ENCODE results near the gene PKP3. TPM values are rescaled to one million over a fixed set of nuclear protein-coding genes. Genes with fewer than 3 reads are reported as not detected.

Gene PKP3
- total and polyA plus RNA-seq, 8 donors = 26.3 to 356 (median 80.8) TPM

DNA sequence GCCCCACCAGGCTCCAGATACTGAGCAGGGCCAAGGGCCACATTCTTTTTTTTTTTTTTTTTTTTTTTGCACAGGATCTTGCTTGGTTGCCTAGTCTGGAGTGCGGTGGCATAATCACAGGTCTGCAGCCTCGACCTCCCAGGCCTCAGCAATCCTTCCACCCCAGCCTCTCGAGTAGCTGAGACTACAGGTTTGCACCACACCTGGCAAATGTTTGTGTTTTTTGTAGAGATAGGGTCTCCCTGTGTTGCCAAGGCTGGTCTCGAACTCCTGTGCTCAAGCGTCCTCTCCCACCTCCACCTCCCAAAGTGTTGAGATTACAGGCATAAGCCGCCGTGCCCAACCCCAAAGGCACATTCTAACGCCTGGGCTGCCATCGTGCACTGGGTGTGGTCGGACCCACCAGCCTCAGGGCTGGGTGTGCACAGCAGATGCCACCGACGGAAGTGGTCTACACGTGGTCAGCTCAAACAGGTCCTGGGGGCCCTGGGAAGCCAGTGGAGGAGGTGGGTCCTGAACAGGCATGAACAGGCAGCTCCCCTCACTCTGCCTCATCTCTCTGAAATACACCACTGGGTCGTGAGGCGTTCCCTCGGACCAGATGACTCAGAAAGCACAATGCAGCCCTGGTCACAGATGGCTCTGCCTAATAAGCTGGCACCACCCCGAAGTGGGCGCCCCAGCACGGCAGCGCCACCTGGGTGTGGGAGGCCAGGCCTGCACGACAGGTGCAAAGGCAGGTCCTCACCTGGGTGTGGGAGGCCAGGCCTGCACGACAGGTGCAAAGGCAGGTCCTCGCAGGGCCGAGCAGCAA is 29.9 kb upstream of the PKP3 start:
- 49 to 74% (median 61%) methylated on average over 22 to 24 of the region's 24 CpGs for WGBS, 5 donors
- peak in 1 of 3 donors; percentile 41 for TF ChIP-seq POLR2AphosphoS5 (IDR thresholded peaks at IDR 0.05)
- TF ChIP-seq, protein P1, sequence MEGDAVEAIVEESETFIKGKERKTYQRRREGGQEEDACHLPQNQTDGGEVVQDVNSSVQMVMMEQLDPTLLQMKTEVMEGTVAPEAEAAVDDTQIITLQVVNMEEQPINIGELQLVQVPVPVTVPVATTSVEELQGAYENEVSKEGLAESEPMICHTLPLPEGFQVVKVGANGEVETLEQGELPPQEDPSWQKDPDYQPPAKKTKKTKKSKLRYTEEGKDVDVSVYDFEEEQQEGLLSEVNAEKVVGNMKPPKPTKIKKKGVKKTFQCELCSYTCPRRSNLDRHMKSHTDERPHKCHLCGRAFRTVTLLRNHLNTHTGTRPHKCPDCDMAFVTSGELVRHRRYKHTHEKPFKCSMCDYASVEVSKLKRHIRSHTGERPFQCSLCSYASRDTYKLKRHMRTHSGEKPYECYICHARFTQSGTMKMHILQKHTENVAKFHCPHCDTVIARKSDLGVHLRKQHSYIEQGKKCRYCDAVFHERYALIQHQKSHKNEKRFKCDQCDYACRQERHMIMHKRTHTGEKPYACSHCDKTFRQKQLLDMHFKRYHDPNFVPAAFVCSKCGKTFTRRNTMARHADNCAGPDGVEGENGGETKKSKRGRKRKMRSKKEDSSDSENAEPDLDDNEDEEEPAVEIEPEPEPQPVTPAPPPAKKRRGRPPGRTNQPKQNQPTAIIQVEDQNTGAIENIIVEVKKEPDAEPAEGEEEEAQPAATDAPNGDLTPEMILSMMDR (IDR thresholded peaks at IDR 0.05) = peak in 3 of 7 experiments; percentile 7 to 60 (median 21)
- no peak for TF ChIP-seq POLR2A (IDR thresholded peaks at IDR 0.05)
- H3K27me3 ChIP-seq = peaks cover 8 to 58% (median 37%) of the 10 kb centered on the region in 3 donors
- no peak overlapping the region for H3K4me3 ChIP-seq
- peak; percentile 74 to 78 for DNase-seq
- no peaks in the 10 kb centered on the region for H3K36me3 ChIP-seq
- no peak overlapping the region for H3K27ac ChIP-seq
- peaks cover 0 to 10% (median 8%) of the 10 kb centered on the region in 4 donors for H3K9me3 ChIP-seq
- peaks cover 9 to 16% (median 11%) of the 10 kb centered on the region in 4 donors for H3K4me1 ChIP-seq
- intact Hi-C loops (cut with DNase I; ENCODE audit: low total_unique reads) = no loop called here

DNA sequence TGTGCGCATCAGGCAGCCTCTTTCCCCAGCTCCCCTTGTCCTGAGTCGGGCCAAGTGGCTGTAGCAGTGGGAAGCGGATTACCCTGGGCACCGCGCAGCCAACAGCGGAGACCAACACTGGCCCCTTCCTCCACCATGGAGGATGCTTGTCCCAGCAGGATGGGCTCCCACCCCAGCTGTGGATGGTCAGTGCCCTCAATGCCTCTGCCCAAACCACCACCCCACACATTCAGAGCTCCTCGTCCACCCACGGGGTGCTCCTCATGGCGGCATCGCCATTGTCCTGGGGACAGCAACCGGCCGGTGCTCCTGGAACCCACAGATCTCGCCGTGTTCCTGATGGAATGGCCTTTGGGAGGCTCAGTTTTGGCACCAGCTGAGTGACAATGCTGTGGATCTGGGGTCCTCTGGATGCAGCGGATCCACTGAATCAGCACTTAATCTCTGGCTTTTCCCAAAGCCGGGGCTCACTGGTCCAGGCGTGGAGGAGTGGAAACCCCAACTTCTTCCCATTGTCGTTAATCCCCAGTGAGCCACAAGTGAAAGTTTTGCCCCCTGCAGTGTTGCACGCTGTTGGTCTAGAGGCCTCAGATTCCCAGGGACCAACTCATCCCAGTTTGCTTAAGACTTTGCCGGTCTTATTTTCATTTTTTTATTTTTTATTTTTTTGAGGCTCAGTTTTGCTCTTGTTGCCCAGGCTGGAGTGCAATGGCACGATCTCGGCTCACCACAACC is 28.9 kb upstream of the PKP3 start:
- Histone ChIP-seq H3K36me3 (no peaks in the 10 kb centered on the region), H3K27me3 (peaks cover 8 to 59% (median 40%) of the 10 kb centered on the region in 3 donors), H3K4me1 (peaks cover 9 to 19% (median 12%) of the 10 kb centered on the region in 4 donors), H3K4me3 (no peak overlapping the region), H3K9me3 (peaks cover 0 to 10% (median 8%) of the 10 kb centered on the region in 4 donors), H3K27ac (no peak overlapping the region)
- TF ChIP-seq EP300 (IDR thresholded peaks at IDR 0.05) (no peak), POLR2A (IDR thresholded peaks at IDR 0.05) (no peak), POLR2AphosphoS5 (IDR thresholded peaks at IDR 0.05) (no peak)
- DNase-seq = no peak
- WGBS, 5 donors = 86 to 91% (median 90%) methylated on average over 19 to 22 of the region's 22 CpGs
- intact Hi-C loops (cut with DNase I; ENCODE audit: low total_unique reads) = no loop called here

GRCh38 chr11:365831-366230 is 28.2 kb upstream of the PKP3 start:
- intact Hi-C loops (cut with DNase I; ENCODE audit: low total_unique reads) = no loop called here
- Histone ChIP-seq H3K4me3 (no peak overlapping the region), H3K27ac (no peak overlapping the region), H3K9me3 (peaks cover 0 to 10% (median 8%) of the 10 kb centered on the region in 4 donors), H3K4me1 (peaks cover 9 to 19% (median 14%) of the 10 kb centered on the region in 4 donors), H3K27me3 (peaks cover 8 to 59% (median 46%) of the 10 kb centered on the region in 3 donors), H3K36me3 (no peaks in the 10 kb centered on the region)
- 77 to 80% (median 79%) methylated on average over 13 to 16 of the region's 16 CpGs for WGBS, 5 donors
- TF ChIP-seq POLR2A (IDR thresholded peaks at IDR 0.05) = no peak
- TF ChIP-seq, protein P1 (IDR thresholded peaks at IDR 0.05) = no peak
- TF ChIP-seq EP300 (IDR thresholded peaks at IDR 0.05) = no peak
- TF ChIP-seq POLR2AphosphoS5 (IDR thresholded peaks at IDR 0.05) = no peak
- DNase-seq = no peak

DNA sequence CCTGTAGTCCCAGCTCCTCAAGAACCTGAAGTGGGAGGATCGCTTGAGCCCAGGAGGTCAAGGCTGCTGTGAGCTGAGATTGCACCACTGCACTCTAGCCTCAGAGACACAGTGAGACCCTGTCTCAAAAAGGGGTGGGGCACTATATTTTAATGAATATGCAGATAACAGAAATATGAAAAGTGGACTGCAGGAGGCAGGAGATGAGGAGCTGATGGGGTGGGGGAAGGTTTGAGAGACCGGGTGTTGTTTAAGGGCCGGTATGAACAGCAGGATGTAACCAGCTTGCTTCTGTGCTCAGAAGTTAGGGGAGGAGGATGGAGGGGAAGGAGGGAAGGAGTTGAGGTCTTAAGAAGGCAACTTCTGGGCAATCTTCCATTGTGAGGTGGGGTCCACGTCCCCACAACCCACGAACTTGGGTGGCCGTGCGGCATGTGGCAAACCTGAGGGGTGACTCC is 26.0 kb upstream of the PKP3 start:
- H3K9me3 ChIP-seq = no peaks in the 10 kb centered on the region
- H3K4me1 ChIP-seq = peaks cover 9 to 19% (median 14%) of the 10 kb centered on the region in 4 donors
- H3K27me3 ChIP-seq = peaks cover 8 to 71% (median 46%) of the 10 kb centered on the region in 3 donors
- no peak for DNase-seq
- no peak overlapping the region for H3K27ac ChIP-seq
- H3K36me3 ChIP-seq = no peaks in the 10 kb centered on the region
- WGBS, 5 donors = 28 to 43% (median 38%) methylated on average over 7 of the region's 7 CpGs
- H3K4me3 ChIP-seq = no peak overlapping the region
- TF ChIP-seq, protein P1 (IDR thresholded peaks at IDR 0.05) = no peak
- TF ChIP-seq POLR2A (IDR thresholded peaks at IDR 0.05) (no peak), EP300 (IDR thresholded peaks at IDR 0.05) (no peak), POLR2AphosphoS5 (IDR thresholded peaks at IDR 0.05) (no peak)
- intact Hi-C loops (cut with DNase I; ENCODE audit: low total_unique reads) = no loop called here

Measured in stomach (tissue), 9 donors.